ENCODE data around the gene MCCC2.
"Not testable (repeated sequence)": the region's sequence is repeated elsewhere in the genome, so short reads cannot be mapped to it uniquely, and the experiment has no call there.

Gene MCCC2

DNA sequence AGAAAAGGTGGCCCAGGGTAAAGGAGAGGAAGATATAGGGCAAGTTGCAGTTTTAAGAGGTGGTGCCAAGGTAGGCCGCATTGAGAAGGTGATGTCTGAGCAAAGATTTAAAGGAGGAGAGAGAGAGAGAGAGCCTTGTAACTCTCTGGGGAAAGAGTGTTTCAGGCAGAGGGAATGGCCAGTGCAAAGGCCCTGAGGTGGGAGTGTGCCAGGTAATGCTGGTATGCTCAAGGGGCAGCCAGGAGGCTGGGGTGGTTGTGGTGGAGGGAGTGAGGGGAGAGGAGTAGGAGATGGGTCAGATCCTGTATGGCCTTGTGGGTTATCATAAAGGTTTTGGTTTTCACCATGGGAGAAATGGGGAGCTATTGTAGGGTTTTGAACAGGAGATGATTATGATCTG is 9.9 kb downstream of the MCCC2 start:
- no peak for DNase-seq (ENCODE audit: low read depth in 2 of 2)

DNA sequence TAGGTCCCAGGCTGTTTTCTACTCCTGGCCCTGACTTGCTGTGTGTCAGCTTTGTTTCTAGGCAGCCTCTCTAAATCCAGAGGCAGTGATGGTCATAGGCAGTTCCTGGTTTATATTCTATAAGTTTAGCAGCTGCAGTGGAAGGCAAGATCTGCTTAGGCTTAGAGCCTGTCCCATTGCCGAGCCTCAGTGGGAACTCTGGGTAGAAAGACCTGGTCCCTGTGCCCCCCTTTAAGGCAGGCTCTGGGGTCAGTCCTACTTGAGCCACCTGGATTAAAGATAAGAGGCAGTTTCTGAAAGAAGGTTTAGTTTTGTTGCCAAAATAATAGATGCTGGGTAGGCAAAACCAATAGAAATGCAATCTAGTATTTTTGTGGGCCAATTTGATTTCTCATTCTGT is 13.6 kb downstream of the MCCC2 start:
- no peak for DNase-seq (ENCODE audit: low read depth in 2 of 2)

DNA sequence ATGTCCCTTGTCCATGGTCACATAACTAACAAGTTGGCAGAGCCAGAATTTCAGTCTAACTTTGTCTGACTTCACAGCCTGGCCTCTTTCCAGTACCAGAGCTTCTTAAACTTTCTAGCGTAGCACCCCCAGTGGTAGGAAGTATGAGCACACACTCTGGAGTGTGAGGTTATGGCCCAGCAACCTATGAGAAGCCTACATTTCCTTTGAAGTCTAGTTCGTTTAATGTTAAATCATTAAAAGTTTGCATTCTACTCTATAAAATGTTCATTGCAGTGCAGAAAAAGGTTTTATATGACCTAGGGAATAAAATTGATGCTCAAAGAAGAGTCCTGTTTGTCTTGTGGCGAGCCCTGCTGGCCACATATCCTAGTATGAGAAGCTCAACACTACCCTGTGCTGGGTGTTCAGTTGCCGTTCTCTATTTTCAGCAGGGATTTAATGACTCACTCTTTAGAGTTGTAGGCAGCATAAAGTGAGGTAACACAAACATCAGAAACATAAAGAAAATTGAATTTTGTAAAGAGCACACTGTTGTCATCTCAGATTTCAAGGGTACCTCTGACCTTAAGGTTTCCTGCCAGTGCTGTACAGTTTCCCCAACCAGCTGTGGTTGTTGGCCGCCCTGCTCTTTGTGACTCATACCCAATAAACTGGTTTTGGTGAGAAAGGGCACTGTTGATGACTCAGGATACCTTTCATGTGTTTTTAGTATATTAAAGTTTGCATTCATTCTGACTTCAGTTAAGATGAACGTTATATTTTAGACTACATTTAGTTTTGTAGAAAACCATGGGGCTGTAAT is 14.3 kb downstream of the MCCC2 start:
- DNase-seq (ENCODE audit: low read depth in 2 of 2) = peak; percentile 69 to 75

DNA sequence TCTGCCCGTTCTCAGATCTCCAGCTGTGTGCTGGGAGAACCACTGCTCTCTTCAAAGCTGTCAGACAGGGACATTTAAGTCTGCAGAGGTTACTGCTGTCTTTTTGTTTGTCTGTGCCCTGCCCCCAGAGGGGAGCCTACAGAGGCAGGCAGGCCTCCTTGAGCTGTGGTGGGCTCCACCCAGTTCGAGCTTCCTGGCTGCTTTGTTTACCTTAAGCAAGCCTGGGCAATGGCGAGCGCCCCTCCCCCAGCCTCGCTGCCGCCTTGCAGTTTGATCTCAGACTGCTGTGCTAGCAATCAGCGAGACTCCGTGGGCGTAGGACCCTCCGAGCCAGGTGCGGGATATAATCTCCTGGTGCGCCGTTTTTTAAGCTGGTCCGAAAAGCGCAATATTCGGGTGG is 22.8 kb downstream of the MCCC2 start:
- not testable (repeated sequence) for DNase-seq (ENCODE audit: low read depth in 2 of 2)

DNA sequence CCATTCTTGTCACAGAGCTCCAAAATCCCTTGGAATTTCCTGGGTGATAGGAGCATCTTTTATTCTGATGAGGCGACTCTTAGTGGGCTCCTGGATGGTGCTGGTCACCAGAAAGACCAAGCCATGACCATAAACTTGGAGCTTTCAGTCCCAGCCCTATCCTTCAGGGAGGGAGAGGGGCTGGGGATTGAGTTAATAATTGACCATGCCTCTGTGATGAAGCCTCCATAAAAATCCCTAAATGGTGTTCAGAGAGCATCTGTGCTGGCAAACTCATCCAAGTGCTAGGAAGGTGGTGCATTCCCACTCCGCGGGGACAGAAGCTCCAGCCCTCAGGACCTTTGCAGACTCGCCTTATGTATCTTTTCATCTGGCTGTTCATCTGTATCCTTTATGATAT is 28.7 kb downstream of the MCCC2 start:
- no peak for DNase-seq (ENCODE audit: low read depth in 2 of 2)

DNA sequence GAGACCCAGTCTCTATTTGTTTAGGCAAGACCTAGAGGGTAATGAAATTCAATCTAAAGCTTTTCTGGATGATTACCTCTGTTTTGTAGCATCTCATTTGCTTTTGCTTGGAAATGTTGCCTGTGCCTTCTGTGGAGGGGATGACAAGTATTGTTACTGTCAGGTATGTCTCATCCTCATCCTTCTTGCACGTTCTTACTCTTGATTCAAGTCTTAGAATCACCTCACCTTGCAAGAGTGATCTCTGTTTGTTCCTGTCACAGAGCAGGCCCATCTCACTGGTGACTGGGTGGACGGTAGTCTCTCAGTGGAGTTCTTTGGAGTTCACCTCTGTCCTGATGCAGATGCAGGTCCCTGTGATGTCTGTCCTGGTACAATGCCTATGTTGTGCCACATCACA is 33.5 kb downstream of the MCCC2 start:
- DNase-seq (ENCODE audit: low read depth in 2 of 2) = no peak

DNA sequence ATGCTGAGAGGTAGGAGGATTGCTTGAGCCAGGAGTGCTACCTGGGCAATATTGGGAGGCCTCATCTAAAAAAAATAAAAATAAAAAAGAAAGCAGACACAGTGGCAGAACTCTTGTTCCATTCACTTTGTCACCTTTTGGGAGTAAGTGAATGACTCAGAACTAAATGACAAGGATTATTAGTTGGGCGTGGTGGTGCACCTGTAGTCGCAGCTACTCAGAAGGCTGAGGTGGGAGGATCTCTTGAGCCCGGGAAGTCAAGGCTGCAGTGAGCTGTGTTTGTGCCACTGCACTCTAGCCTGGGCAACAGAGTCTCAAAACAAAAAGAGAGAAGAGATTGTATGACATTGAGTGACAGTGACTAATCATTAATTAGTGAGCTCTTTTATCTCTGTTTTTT is 34.1 kb downstream of the MCCC2 start:
- DNase-seq (ENCODE audit: low read depth in 2 of 2) = no peak

DNA sequence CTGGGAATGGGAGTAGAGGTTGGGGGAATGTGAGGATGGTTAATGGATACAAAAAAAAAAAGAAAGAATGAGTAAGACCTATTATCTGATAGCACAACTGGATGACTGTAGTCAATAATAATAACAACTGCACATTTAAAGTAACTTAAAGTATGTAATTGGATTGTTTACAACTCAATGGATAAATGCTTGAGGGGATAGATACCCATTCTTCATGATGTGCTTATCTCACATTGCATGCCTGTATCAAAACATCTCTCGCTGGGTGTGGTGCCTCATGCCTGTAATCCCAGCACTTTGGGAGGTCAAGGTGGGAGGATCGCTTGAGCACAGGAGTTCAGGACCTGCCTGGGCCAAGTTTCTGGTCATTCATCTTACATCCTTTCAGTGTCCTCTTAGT is 34.6 kb downstream of the MCCC2 start:
- no peak for DNase-seq (ENCODE audit: low read depth in 2 of 2)

DNA sequence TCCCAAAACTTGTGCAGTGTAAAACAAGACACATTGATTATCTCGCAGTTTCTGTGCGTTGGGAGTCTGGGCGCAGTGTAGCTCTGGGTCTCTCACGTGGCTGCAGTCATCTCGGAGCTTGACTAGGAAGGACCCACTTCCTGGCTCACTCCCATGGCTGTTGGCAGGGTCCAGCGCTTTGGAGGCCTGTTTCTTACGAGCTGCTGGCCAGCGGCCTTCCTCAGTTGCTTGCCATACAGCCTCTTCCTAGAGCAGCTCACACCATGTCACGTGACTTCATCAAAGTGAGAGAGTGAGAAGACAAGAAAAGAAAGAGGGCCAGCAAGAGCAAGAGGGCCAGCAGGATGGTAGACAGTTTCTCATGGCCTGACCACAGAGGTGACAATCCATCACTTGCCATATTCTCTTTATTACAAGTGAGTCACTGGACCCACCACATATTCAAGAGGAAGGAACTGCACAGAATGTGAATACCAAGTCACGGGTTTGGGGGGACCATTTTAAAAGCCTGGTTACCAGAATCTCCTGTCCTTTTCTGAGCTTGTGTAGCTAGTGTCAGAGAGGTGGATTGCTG is 36.2 kb downstream of the MCCC2 start:
- DNase-seq (ENCODE audit: low read depth in 2 of 2) = no peak

DNA sequence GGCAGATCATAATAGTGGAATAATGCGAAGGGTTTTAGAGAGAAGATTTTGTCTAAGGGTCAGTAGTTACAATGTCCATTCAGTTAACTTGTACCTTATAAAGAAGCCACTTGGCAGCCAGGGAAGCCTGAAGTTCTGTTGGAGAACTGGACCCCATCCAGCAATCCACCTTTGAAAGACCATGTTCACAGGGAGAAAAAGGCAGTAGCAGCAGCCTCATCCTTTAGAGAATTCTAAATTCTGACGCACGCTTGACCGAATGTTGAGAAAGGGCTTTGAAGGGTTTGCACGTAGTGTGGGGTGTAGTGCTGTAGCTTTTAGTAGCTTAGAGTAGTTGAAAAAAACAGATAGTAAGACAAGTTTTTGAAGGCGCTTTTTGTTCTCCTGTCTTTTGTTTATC is 42.8 kb downstream of the MCCC2 start:
- no peak for DNase-seq (ENCODE audit: low read depth in 2 of 2)

DNA sequence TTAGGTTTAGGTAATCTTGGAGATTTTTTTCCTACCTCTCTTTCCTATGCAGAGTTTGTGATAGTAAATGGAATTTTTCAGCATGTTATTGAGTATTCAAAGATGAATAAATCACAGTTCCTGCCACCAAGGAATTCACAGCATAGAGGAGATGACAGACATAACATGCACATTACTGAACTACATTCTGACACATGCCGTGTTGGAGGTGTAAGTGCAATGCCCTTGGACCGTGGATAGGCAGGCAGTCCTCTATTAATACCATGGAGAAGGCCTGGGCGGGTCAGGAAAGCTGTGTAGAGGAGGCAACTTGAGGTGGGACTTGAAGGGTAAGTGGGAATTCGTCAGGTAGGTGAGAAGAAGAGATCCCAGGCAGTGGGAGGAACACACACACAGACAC is 43.9 kb downstream of the MCCC2 start:
- DNase-seq (ENCODE audit: low read depth in 2 of 2) = no peak

DNA sequence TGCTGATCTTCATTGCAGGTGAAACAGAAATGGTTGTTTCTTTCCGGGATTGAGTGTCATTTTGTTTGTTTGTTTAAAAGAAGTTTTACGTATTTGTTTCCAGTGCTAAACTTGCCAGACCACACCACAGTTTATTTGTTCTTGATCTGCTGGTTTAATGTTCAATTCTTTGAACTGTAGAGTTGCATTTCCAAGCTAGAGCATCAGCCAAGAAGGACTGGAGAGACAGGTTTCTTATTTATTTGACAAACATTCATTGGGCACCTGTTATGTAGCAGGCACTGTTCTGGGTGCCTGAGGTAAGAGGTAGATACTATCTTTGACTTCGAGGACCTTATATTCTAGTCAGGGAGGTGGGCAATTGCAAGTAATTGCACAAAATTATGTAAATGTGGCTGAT is 45.0 kb downstream of the MCCC2 start:
- DNase-seq (ENCODE audit: low read depth in 2 of 2) = no peak

DNA sequence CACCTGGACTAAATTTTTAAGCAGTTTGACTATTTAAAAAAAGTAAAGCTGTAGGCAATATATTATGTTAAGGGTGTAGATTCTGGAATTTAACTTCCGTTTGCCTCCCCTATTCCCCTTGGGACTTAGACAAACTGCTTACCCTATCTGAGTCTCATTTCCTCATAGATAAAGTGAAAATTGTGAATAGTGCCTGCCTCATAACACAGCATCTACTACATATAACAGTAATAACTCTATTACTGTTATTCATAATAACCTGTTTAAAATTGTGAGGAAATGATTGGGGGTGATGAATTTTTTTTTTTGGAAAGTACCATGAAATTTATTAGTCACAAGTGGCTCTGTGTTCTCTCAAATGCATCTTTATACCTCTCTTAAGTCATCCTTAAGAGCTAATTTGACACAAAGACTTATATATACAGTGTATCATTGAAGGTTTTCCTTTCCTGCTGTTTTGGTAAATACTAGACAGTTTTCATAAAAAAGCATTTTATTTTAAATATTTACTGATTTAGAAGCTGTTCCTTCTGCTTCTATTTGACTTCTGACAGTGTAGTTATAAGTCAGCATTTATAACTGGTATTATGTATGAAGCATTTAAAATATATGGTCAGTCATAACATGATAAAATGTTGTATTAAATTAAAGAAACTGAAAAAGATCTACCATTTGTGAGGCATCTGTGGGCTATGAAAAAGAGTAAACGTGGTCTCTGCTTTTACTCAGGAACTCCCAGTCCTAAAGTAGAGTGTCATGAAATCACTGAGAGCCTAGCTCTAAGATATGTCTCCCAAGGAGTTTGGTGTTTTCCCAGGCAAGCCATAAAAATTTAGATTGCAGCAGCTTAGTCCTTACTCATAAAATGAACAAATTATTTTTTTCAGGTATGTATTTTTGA is 46.4 kb downstream of the MCCC2 start:
- no peak for DNase-seq (ENCODE audit: low read depth in 2 of 2)

DNA sequence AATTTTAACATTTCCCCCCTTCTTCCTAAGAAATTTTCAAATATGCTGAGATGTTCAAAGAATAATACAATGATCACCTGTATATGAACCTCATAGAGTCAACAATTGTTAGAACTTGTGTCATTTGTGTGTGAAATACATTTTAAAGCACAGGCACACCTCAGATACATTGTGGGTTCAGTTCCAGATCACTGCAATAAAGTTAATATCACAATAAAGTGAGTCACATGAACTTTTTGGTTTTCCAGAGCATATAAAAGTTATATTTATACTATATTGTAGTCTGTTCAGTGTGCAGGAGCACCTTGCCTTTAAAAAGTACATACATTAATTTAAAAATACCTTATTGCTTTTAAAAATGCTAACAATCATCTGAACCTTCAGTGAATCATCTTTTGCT is 50.0 kb downstream of the MCCC2 start:
- no peak for DNase-seq (ENCODE audit: low read depth in 2 of 2)

DNA sequence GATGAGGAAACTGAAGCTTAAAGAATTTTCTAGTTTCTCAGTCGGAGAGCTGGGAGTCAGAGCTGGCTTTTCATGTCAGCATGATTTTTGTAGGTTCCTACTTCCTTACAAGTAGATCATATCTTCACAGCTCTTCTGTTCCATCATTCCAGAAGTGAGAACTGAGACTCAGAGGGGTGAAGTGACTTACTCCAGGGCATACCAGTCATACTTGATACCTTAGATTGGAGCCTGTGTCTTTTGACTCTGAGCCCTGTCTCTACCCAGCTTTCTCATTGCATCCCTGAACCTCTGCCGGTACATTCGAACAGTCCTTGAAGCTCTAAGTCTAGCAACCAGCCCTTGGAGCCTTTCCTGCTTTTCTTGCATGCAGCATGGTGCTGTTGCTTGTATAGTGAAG is 53.3 kb downstream of the MCCC2 start:
- no peak for DNase-seq (ENCODE audit: low read depth in 2 of 2)

DNA sequence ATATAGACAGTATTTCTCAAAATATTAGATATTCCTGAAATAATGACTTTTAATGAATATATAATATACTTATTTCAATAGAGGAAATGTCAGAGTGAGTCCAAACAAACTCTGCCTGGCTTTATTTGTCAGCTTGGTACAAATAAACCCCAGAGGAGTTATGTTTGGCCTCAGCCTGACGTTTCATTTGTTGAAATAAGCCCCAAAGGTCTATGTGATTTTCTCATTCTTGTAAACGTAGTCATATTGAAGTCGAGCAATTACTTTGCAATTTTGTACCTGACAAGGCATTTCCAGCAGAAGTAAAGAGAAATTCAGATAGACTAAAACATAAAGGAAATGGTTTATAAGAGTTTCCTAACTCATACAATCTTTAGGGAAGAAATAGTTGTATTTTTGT is 57.9 kb downstream of the MCCC2 start:
- DNase-seq (ENCODE audit: low read depth in 2 of 2) = no peak

DNA sequence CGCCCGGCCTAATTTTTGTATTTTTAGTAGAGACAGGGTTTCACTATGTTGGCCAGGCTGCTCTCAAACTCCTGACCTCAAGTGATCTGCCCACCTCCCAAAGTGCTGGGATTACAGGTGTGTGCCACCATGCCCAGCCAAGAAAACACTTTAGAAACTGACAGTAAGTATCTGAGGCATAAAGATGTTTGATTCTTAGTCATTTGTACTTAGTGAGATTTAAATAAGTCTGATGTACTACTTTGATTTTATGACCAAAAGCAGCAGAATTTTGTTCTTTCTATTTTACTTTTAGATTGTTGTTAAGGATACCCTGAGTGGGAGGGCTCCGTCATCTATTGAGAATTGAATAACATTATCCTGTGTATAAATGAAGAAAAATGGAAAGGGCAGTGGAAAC is 63.8 kb downstream of the MCCC2 start:
- not testable (repeated sequence) for DNase-seq (ENCODE audit: low read depth in 2 of 2)

DNA sequence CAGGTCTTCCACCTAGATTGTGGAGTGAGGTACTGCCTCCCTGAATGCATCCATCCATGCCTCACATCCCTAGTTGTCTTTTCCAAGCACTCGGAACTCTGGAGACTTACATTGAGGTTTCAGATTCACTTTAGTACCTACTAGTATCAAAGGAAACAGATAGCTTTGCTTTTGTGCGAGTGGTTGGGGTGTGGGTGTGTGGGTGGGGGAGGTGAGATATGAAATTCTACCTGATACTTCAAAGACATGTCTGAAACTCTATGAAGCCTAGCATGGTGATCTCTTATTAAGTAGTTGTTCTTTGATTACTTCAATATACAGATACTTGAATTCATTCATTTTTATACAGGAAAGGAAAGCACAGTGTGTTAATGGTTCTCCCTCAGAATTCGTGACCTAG is 64.4 kb downstream of the MCCC2 start:
- DNase-seq (ENCODE audit: low read depth in 2 of 2) = peak in 1 of 2 donors; percentile 5

DNA sequence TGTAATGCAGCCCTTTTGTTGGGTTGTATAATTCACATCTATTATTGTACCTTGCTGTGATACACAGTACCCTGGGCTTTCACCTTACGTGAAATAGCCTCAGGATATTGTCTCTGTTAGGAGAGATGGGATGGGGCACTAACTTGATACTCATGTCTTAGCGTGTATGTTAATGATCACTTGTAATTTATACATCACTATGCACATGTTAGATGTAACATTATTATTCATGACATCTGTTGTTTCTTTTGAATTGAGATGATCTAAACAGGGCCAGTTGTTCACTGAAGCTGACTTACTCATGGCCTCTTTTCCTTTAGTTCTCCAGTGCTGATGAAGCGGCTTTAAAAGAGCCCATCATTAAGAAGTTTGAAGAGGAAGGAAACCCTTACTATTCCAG is 65.2 kb downstream of the MCCC2 start:
- no peak for DNase-seq (ENCODE audit: low read depth in 2 of 2)

DNA sequence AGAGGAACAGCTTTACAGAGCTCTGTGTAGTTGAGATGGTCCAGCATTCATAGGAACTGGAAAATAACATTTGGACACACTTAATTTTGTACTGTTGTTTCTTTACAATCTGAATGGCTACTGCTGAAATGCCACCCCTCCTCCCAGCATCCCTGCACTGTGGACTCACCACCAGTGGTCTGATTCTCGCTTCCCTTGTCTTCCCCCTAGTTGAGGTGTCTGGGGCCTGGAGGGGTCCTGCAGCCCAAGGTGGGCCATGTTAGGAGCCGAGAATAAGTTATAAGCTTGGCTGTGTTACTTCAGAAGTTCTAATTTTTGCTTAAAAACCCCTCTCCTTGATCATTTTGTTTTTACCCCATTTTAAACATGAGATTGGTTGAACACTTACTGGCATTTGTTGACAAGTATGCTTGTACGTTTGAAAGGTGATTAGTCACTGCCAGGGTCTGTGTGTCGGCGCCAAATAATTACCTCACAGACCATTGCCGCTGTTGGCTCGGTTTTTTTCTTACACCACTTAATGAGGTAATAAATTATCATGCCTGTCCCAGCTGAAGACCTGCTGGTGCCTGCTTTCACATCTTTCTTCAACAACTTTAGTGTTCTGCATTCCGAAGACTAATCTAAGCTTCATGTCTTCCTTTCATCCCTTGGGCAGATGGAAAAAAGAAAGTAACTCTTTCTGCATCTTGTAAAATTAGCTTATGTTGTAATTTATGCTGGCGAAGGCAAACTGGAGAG is 65.8 kb downstream of the MCCC2 start:
- no peak for DNase-seq (ENCODE audit: low read depth in 2 of 2)

DNA sequence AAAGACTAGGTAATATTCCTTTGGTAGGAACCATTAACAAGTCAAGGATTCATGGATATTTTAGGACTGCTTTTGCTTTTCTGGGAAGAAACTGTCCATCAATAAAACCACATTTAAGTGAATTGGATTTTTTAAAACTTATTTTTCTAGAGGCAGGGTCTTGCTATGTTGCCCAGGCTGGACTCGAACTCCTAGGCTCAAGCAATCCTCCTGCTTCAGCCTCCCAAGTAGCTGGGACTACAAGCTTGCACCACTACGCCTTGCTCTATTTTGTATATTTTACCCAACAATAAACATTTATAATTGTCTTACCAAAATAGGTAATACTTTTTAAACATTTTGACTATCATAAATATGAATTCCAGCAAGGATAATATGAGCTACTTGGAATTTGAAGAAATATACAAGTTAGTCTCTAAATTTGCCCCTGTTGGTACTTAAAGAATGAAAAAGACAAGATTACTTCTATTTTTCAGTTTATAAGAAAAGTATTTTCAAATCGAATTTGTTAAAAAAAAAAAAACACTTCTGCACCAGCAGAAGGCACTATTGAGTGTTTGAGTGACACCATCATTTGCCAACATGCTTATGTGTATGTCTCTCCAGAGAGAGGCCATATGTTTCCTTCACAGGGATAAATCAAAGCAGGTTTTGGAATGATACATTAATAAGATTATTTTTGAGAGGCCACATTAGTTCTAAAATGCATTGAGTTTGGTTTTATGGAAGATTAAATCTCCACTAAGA is 71.9 kb downstream of the MCCC2 start:
- no peak for DNase-seq (ENCODE audit: low read depth in 2 of 2)
